Adrenal gland (tissue), 12 donors: ENCODE data around the gene SMR3B. TPM values are rescaled to one million over a fixed set of nuclear protein-coding genes. Genes with fewer than 3 reads are reported as not detected.

Source experiments
- DNase-seq, 7 donors: peaks; one replicate each; pipeline ENCODE4 v3.0.0-alpha.2; 2019 to 2020
- H3K27ac ChIP-seq, 5 donors: fragments of 200-600 bp; sonication (generic) in 4 of 5; 1 replicate in 3 of 5; 2 replicates in 2 of 5; pipeline versions ENCODE4 v1.5.1 to v1.8.0; 2016 to 2020; ENCODE audit warnings: mild to moderate bottlenecking in 1 of 5
- H3K27me3 ChIP-seq: fragments of 200-600 bp; 2 replicates; pipeline ENCODE4 v1.8.0; 2021
- H3K36me3 ChIP-seq, 2 donors: fragments of 200-600 bp; replicated peaks in 1 of 2; 1 replicate in 1 of 2; 2 replicates in 1 of 2; pipeline versions ENCODE4 v1.5.1 to v1.8.0; 2018 to 2022
- H3K4me1 ChIP-seq, 2 donors: fragments of 200-600 bp; replicated peaks in 1 of 2; 1 replicate in 1 of 2; 2 replicates in 1 of 2; pipeline versions ENCODE4 v1.5.1 to v1.8.0; 2018 to 2021
- H3K4me3 ChIP-seq, 4 donors: fragments of 200-600 bp; sonication (generic) in 3 of 4; one replicate each; pipeline ENCODE4 v1.5.1; 2016 to 2018
- H3K9me3 ChIP-seq, 3 donors: fragments of 200-600 bp; sonication (generic) in 1 of 3; replicated peaks in 1 of 3; 1 replicate in 2 of 3; 2 replicates in 1 of 3; pipeline versions ENCODE4 v1.5.1 to v1.8.0; 2016 to 2021
- POLR2A ChIP-seq, 2 donors: fragments of 450-650 bp; IDR thresholded peaks; one replicate each; pipeline ENCODE4 v1.6.1; 2017; ENCODE audit warnings: antibody characterized with exemption in 2 of 2, mild to moderate bottlenecking in 2 of 2, moderate library complexity in 1 of 2
- WGBS, 4 donors: extraction: QIAGEN DNeasy Blood & Tissue Kit in 2 of 4; methylation state at CpG; one replicate each; pipeline versions ENCODE4 v1.1.5 to v1.1.7; 2013 to 2017; 5-methylcytosine and 5-hydroxymethylcytosine counted together
- intact Hi-C, 2 donors: fragments of 100-400 bp; cut with DNase I; formaldehyde crosslinking; loops; one replicate each; pipeline versions ENCODE4 v1.14.1 to v1.15.0; 2022 to 2023
- polyA plus RNA-seq, 3 donors: library from polyadenylated mRNA; stranded (reverse); fragments of 200-250 nt in 2 of 3; fragments of 350-450 nt in 1 of 3; fragmentation: Illumina TruSeq in 1 of 3; extraction: RNeasy Lipid Tissue Mini Kit (QIAGEN cat#74804) in 1 of 3; gene quantifications; one replicate each; pipeline ENCODE4 v1.2.3, GENCODE V29; 2013 to 2014
- total RNA-seq, 9 donors: library from RNA; depleted of rRNA in 4 of 9; stranded (reverse); fragments of >200 nt in 4 of 9; fragments of 120-200 nt in 1 of 9; fragmentation: NEBNext Ultra II Directional in 1 of 9; extraction: Animal tissue kit (Norgen Biotek cat#: 25700) in 1 of 9; gene quantifications; one replicate each; pipeline versions ENCODE4 v1.1.0 to v1.2.4, GENCODE V29; 2013 to 2023
- TF ChIP-seq, protein P1 (sequence below), 6 experiments: fragments of 450-650 bp in 4 of 6; fragments of 200-600 bp in 2 of 6; sonication (generic) in 1 of 6; IDR thresholded peaks; 1 replicate in 5 of 6; 2 replicates in 1 of 6; pipeline versions ENCODE4 v1.5.1 to v1.8.0; 2016 to 2021; ENCODE audit warnings: antibody characterized with exemption in 6 of 6, mild to moderate bottlenecking in 2 of 6, moderate library complexity in 1 of 6
- donor health status: healthy with polysubstance abuse.
- donor health status: Bipolar disorder and iron deficiency.
- donor health status: DM: yes; HTN: yes; CAD: no.
- donor health status: DM: no; HTN: no; CAD: no.
- donor health status: DM: no; HTN: no; CAD: no.
- donor health status: DM: yes; HTN: yes; CAD: no.

Gene SMR3B
- total and polyA plus RNA-seq, 12 donors: 0.47 to 8.9 (median 1.5) TPM; not detected in 9

- no peaks in the 10 kb centered on the region for H3K4me1 ChIP-seq
- H3K36me3 ChIP-seq: no peaks in the 10 kb centered on the region
- 76 to 87% (median 82%) methylated on average over 3 of the region's 3 CpGs for WGBS, 4 donors
- H3K9me3 ChIP-seq: no peaks in the 10 kb centered on the region
- no peak for DNase-seq
- TF ChIP-seq, protein P1, sequence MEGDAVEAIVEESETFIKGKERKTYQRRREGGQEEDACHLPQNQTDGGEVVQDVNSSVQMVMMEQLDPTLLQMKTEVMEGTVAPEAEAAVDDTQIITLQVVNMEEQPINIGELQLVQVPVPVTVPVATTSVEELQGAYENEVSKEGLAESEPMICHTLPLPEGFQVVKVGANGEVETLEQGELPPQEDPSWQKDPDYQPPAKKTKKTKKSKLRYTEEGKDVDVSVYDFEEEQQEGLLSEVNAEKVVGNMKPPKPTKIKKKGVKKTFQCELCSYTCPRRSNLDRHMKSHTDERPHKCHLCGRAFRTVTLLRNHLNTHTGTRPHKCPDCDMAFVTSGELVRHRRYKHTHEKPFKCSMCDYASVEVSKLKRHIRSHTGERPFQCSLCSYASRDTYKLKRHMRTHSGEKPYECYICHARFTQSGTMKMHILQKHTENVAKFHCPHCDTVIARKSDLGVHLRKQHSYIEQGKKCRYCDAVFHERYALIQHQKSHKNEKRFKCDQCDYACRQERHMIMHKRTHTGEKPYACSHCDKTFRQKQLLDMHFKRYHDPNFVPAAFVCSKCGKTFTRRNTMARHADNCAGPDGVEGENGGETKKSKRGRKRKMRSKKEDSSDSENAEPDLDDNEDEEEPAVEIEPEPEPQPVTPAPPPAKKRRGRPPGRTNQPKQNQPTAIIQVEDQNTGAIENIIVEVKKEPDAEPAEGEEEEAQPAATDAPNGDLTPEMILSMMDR (IDR thresholded peaks at IDR 0.05): no peak
- TF ChIP-seq POLR2A (IDR thresholded peaks at IDR 0.05): no peak
- intact Hi-C loops: no loop called here
- H3K27me3 ChIP-seq: no peaks in the 10 kb centered on the region
- H3K4me3 ChIP-seq: no peak overlapping the region
- H3K27ac ChIP-seq: no peak overlapping the region
Observed at GRCh38 chr4:70380578-70380977, 2.4 kb upstream of the SMR3B start.

GRCh38 chr4:70392057-70392776 is 9.3 kb downstream of the SMR3B start:
- no peak overlapping the region for H3K27ac ChIP-seq
- no peak for DNase-seq
- H3K27me3 ChIP-seq: no peaks in the 10 kb centered on the region
- H3K4me1 ChIP-seq: no peaks in the 10 kb centered on the region
- no peak for TF ChIP-seq POLR2A (IDR thresholded peaks at IDR 0.05)
- TF ChIP-seq, protein P1 (IDR thresholded peaks at IDR 0.05): no peak
- 40 to 52% (median 49%) methylated on average over 2 of the region's 2 CpGs for WGBS, 4 donors
- H3K36me3 ChIP-seq: no peaks in the 10 kb centered on the region
- H3K4me3 ChIP-seq: no peak overlapping the region
- H3K9me3 ChIP-seq: no peaks in the 10 kb centered on the region
- intact Hi-C loops: no loop called here

DNA sequence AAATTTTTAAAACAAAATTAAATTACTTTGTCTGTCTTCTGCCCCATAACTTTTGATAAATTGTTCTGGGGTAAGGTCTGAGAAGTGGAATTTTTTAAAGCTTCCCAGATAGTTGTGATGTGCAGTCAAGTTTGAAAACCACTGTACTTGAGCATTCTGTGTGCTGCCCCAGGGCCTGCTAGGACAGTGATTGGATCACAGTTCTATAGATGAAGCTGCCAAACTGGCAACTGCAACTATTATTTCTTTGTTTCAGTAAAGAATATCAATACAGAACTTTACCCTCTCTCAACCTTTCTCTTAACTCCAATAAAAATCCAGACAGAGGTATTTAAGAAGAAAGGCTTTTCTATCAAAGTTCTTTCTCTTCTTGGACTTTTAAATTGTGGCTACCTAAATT is 14.6 kb downstream of the SMR3B start, which contains the start of gene OPRPN:
OPRPN (plus strand) TSS at position 361 of the 400 bp plus-strand sequence. CDS start 1,346 bp downstream, outside the sequence.
- intact Hi-C loops: no loop called here
- no peak within 1 kb of the TSS for H3K4me3 ChIP-seq
- H3K36me3 ChIP-seq: no peaks in the 10 kb centered on the region
- H3K27ac ChIP-seq: no peak within 1 kb of the TSS
- no peak for DNase-seq
- no peaks in the 10 kb centered on the region for H3K27me3 ChIP-seq
- TF ChIP-seq, protein P1 (IDR thresholded peaks at IDR 0.05): no peak
- TF ChIP-seq POLR2A (IDR thresholded peaks at IDR 0.05): no peak
- no peaks in the 10 kb centered on the region for H3K4me1 ChIP-seq
- no peaks in the 10 kb centered on the region for H3K9me3 ChIP-seq

- H3K27ac ChIP-seq: no peak overlapping the region
- intact Hi-C loops: no loop called here
- WGBS, 4 donors: 76 to 90% (median 89%) methylated on average over 1 of the region's 1 CpG
- H3K36me3 ChIP-seq: no peaks in the 10 kb centered on the region
- H3K4me3 ChIP-seq: no peak overlapping the region
- TF ChIP-seq POLR2A (IDR thresholded peaks at IDR 0.05): no peak
- TF ChIP-seq, protein P1 (IDR thresholded peaks at IDR 0.05): no peak
- H3K4me1 ChIP-seq: no peaks in the 10 kb centered on the region
- no peaks in the 10 kb centered on the region for H3K27me3 ChIP-seq
- no peak for DNase-seq
- H3K9me3 ChIP-seq: no peaks in the 10 kb centered on the region
Observed at GRCh38 chr4:70399319-70399718, 16.4 kb downstream of the SMR3B start.
